K562 (cell line): ENCODE measurements around the gene TNRC6B.

Experiments
- FOXA3 ChIP-seq, 2 experiments: fragments of 450-650 bp in 1 of 2; sonication (generic) in 1 of 2; formaldehyde crosslinking; IDR thresholded peaks in 1 of 2; conservative IDR thresholded peaks in 1 of 2; 2 replicates each; pipeline versions ENCODE4 v1.4.0 to v1.8.0; 2020 to 2022; ENCODE audit warnings: mild to moderate bottlenecking in 2 of 2, missing genetic modification reagents in 1 of 2
- MAFF ChIP-seq: IDR thresholded peaks from 2 replicates; pipeline ENCODE4 v1.6.1; 2012; ENCODE audit warnings: low read length, improper control_type of control experiment
- MYNN ChIP-seq, 2 experiments: sonication (generic); formaldehyde crosslinking in 1 of 2; IDR thresholded peaks; 2 replicates each; pipeline versions ENCODE4 v1.5.0 to v1.6.1; 2016 to 2020; ENCODE audit warnings: antibody characterized with exemption in 1 of 2, missing genetic modification reagents in 1 of 2
- ZBTB17 ChIP-seq: fragments of 450-650 bp; formaldehyde crosslinking; IDR thresholded peaks from 2 replicates; pipeline ENCODE4 v1.4.0; 2020; ENCODE audit warnings: mild to moderate bottlenecking
- ZNF124 ChIP-seq: sonication (generic); formaldehyde crosslinking; IDR thresholded peaks from 2 replicates; pipeline ENCODE4 v1.8.1; 2022; ENCODE audit warnings: missing genetic modification reagents
- TF ChIP-seq, protein P1 (sequence below): IDR thresholded peaks from 2 replicates; pipeline ENCODE4 v1.6.1; 2012; ENCODE audit warnings: low read depth, low read length, improper control_type of control experiment, borderline replicate concordance
- TF ChIP-seq, protein P2 (sequence below), 3 experiments: IDR thresholded peaks in 2 of 3; conservative IDR thresholded peaks in 1 of 3; 2 replicates each; pipeline ENCODE4 v1.5.1; 2011 to 2012; ENCODE audit warnings: low read length in 3 of 3, mild to moderate bottlenecking in 3 of 3, control low read depth in 2 of 3, improper control_type of control experiment in 1 of 3, inconsistent platforms in 1 of 3, low read depth in 1 of 3, mixed read lengths in 1 of 3, moderate library complexity in 1 of 3; ENCODE audit not compliant: insufficient read depth in 2 of 3

GRCh38 chr22:40240686-40241085 lies 63.0 kb downstream of the TNRC6B start:
- TF ChIP-seq, protein P1, sequence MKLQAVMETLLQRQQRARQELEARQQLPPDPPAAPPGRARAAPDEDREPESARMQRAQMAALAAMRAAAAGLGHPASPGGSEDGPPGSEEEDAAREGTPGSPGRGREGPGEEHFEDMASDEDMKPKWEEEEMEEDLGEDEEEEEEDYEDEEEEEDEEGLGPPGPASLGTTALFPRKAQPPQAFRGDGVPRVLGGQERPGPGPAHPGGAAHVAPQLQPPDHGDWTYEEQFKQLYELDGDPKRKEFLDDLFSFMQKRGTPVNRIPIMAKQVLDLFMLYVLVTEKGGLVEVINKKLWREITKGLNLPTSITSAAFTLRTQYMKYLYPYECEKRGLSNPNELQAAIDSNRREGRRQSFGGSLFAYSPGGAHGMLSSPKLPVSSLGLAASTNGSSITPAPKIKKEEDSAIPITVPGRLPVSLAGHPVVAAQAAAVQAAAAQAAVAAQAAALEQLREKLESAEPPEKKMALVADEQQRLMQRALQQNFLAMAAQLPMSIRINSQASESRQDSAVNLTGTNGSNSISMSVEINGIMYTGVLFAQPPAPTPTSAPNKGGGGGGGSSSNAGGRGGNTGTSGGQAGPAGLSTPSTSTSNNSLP = no peak
- TF ChIP-seq MYNN (IDR thresholded peaks at IDR 0.05) (no peak), MYNN (CRISPR knock-in tag; IDR thresholded peaks at IDR 0.05) (no peak), ZNF124 (CRISPR knock-in tag) (no peak), ZBTB17 (no peak), FOXA3 (CRISPR knock-in tag; conservative IDR thresholded peaks at IDR 0.05 in 1 of 2, IDR thresholded peaks at IDR 0.05 in 1 of 2) (no peak), MAFF (no peak)
- TF ChIP-seq, protein P2, sequence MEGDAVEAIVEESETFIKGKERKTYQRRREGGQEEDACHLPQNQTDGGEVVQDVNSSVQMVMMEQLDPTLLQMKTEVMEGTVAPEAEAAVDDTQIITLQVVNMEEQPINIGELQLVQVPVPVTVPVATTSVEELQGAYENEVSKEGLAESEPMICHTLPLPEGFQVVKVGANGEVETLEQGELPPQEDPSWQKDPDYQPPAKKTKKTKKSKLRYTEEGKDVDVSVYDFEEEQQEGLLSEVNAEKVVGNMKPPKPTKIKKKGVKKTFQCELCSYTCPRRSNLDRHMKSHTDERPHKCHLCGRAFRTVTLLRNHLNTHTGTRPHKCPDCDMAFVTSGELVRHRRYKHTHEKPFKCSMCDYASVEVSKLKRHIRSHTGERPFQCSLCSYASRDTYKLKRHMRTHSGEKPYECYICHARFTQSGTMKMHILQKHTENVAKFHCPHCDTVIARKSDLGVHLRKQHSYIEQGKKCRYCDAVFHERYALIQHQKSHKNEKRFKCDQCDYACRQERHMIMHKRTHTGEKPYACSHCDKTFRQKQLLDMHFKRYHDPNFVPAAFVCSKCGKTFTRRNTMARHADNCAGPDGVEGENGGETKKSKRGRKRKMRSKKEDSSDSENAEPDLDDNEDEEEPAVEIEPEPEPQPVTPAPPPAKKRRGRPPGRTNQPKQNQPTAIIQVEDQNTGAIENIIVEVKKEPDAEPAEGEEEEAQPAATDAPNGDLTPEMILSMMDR (IDR thresholded peaks at IDR 0.05 in 2 of 3, conservative IDR thresholded peaks at IDR 0.05 in 1 of 3; ENCODE audit: insufficient read depth in 2 of 3, low read depth in 1 of 3, low read length in 3 of 3) = no peak
